Transverse colon (tissue), 3 donors: ENCODE data around the gene HEYL.

Experiments used
- CTCF ChIP-seq, 5 experiments: fragments of 200-600 bp in 3 of 5; fragments of 450-650 bp in 2 of 5; sonication (generic) in 3 of 5; IDR thresholded peaks; 1 replicate in 2 of 5; 2 replicates in 3 of 5; pipeline ENCODE4 v1.5.1; 2016 to 2017; ENCODE audit warnings: antibody characterized with exemption in 5 of 5, inconsistent platforms in 3 of 5, mild to moderate bottlenecking in 2 of 5, moderate library complexity in 1 of 5
- POLR2A ChIP-seq: fragments of 450-650 bp; IDR thresholded peaks from one replicate; pipeline ENCODE4 v1.6.1; 2016; ENCODE audit warnings: antibody characterized with exemption, mild to moderate bottlenecking, moderate library complexity

DNA sequence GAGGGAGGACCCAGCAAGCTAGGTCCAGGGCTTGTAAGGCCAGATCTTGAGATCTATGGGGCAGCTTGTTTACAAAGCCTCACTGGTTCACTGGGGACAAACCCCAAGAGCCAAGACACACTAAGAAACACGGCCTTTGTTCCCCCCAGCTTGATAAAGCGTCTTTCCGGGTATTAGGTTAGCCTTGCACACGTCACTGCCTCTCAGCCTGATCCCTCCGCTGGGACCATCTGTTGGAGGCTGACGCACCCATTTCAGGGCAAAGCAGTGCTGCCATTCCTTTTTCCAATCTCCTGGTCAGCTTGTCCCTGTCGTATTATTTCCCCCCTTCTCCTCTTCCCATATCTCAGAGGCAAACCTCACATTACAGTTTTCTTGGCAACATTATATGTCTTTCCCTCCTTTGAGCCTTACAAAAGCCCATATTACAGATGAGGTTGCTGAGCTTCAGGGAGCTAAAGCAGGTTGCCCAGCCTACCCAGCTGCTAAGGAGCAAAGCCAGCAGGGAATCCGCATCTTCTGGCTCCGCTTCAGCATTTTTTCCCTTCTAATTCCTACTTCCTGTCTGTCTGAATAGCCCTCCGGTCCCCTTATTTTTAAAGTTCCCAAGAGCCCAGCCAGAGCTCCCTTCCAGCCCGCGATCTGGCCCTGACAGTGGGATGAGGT is 4.1 kb downstream of the HEYL start:
- TF ChIP-seq CTCF (IDR thresholded peaks at IDR 0.05) (no peak), POLR2A (no peak)
